PFSK-1 (cell line): Measurements from ENCODE around the gene R3HCC1L.

Experiments used
- FOXP2 ChIP-seq: optimal IDR thresholded peaks from 2 replicates; pipeline ENCODE3; 2011; ENCODE audit warnings: borderline replicate concordance, control low read depth, inconsistent platforms; ENCODE audit not compliant: insufficient read depth; ENCODE audit errors: extremely low read length, extremely low read depth
- POLR2AphosphoS5 ChIP-seq: IDR thresholded peaks from 2 replicates; pipeline ENCODE4 v1.6.1; 2012; ENCODE audit warnings: low read depth, mild to moderate bottlenecking, control low read depth, low read length, moderate library complexity
- SIN3A ChIP-seq: IDR thresholded peaks from 2 replicates; pipeline ENCODE4 v1.6.1; 2012; ENCODE audit warnings: mild to moderate bottlenecking, low read length, moderate library complexity, borderline replicate concordance; ENCODE audit not compliant: insufficient read depth
- TAF1 ChIP-seq: IDR thresholded peaks from 2 replicates; pipeline ENCODE4 v1.6.1; 2012; ENCODE audit warnings: low read length, control low read depth, borderline replicate concordance; ENCODE audit not compliant: insufficient read depth
- TF ChIP-seq, protein P1 (sequence below), 2 experiments: IDR thresholded peaks; 2 replicates each; pipeline versions ENCODE4 v1.6.1 to v1.8.0; 2011 to 2012; ENCODE audit warnings: low read depth in 2 of 2, low read length in 2 of 2, control low read depth in 1 of 2, inconsistent platforms in 1 of 2, mild to moderate bottlenecking in 1 of 2, moderate library complexity in 1 of 2; ENCODE audit not compliant: insufficient read depth in 1 of 2

The R3HCC1L gene

DNA sequence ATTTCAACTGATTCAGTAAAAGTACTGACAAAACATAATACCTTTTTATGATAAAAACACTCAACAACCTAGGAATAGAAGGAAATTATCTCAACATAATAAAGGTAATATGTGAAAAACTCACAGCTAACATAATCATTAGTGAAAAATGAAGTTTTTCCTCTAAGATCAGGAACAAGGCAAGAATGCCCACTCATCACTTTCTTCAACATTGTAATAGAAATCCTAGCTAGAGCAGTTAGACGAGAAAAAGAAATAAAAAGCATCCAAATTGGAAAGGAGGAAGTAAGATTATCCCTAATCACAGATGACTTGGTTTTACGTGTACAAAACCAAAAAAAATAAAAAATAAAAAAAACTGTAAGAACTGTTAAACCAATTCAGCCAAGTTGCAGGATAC, 58.6 kb downstream of the R3HCC1L start:
- TF ChIP-seq POLR2AphosphoS5 (no peak), FOXP2 (no peak), TAF1 (no peak), SIN3A (no peak)
- TF ChIP-seq, protein P1, sequence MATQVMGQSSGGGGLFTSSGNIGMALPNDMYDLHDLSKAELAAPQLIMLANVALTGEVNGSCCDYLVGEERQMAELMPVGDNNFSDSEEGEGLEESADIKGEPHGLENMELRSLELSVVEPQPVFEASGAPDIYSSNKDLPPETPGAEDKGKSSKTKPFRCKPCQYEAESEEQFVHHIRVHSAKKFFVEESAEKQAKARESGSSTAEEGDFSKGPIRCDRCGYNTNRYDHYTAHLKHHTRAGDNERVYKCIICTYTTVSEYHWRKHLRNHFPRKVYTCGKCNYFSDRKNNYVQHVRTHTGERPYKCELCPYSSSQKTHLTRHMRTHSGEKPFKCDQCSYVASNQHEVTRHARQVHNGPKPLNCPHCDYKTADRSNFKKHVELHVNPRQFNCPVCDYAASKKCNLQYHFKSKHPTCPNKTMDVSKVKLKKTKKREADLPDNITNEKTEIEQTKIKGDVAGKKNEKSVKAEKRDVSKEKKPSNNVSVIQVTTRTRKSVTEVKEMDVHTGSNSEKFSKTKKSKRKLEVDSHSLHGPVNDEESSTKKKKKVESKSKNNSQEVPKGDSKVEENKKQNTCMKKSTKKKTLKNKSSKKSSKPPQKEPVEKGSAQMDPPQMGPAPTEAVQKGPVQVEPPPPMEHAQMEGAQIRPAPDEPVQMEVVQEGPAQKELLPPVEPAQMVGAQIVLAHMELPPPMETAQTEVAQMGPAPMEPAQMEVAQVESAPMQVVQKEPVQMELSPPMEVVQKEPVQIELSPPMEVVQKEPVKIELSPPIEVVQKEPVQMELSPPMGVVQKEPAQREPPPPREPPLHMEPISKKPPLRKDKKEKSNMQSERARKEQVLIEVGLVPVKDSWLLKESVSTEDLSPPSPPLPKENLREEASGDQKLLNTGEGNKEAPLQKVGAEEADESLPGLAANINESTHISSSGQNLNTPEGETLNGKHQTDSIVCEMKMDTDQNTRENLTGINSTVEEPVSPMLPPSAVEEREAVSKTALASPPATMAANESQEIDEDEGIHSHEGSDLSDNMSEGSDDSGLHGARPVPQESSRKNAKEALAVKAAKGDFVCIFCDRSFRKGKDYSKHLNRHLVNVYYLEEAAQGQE (IDR thresholded peaks at IDR 0.05; ENCODE audit: insufficient read depth in 1 of 2, low read depth in 2 of 2, low read length in 2 of 2), result no peak

DNA sequence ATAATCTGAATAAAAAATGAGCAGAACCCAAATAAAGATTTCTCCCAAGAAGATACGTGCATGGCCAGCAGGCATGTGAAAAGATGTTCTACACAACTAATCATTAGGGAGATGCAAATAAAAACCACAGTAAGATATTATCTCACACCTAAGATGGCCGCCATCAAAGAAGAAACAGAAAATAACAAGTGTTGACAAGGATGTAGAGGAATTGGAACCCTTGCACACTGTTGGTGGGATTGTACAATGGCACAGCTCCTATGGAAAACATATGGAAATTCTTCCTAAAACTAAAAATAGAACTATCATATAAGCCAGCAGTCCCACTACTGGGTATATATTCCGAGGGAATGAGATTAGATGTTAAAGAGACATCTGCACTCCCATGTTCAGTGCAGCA, 60.2 kb downstream of the R3HCC1L start:
- TF ChIP-seq, protein P1 (IDR thresholded peaks at IDR 0.05; ENCODE audit: insufficient read depth in 1 of 2, low read depth in 2 of 2, low read length in 2 of 2), result no peak
- TF ChIP-seq TAF1 (no peak), POLR2AphosphoS5 (no peak), SIN3A (no peak), FOXP2 (no peak)

DNA sequence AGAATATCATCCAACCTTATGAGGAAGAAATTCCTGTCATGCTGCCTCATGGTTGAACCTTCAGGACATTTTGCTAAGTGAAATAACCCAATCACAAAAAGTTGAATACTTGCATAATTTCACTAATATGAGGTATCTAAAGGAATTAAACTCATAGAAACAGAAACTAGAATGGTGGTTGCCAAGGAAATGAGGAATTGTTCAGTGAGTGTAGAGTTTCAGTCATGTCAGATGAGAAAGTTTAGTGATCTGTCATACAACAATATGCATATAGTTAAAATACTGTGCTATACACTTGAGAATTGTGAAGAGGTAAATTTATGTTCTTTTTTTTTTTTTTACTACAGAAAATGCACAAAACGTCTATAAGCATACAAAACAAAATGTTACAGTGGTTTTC, 60.7 kb downstream of the R3HCC1L start:
- TF ChIP-seq, protein P1 (IDR thresholded peaks at IDR 0.05; ENCODE audit: insufficient read depth in 1 of 2, low read depth in 2 of 2, low read length in 2 of 2), result no peak
- TF ChIP-seq SIN3A, result no peak
- no peak for TF ChIP-seq TAF1

DNA sequence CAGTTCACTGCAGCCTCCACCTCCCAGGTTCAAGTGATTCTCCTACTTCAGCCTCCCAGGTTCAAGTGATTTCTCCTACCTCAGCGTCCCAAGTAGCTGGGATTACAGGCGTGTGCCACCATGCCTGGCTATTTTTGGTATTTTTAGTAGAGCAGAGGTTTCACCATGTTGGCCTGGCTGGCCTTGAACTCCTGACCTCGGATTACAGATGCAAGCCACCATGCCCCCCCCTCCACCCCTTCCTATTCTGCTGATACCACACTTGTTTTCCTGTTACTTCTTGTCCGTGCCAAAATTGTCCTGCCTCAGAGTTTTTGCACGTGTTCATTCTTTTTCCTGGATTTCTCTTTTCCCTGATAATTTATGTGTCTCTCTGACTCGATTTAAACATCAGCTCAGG, 62.5 kb downstream of the R3HCC1L start:
- no peak for TF ChIP-seq FOXP2
- TF ChIP-seq POLR2AphosphoS5, result no peak
- TF ChIP-seq, protein P1 (IDR thresholded peaks at IDR 0.05; ENCODE audit: insufficient read depth in 1 of 2, low read depth in 2 of 2, low read length in 2 of 2), result no peak
- no peak for TF ChIP-seq SIN3A
- TF ChIP-seq TAF1, result no peak

DNA sequence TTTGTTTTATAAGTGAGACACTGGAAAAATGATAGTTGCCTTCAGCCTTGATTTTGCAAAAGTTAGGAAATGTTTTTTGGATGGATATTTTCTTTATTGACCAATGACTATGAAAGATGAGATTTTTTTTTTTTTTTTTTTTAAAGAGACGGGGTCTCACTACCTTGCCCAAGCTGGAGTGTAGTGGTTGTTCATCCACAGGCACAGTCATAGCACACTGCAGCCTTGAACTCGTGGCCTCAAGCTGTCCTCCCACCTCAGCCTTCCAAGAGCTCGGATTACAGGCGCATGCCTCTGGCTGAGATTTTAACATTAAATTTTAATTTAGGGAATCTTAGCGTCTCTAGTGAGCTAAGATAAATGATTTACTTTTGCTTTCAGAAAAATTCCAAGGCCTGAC, 67.3 kb downstream of the R3HCC1L start:
- no peak for TF ChIP-seq SIN3A
- TF ChIP-seq, protein P1 (IDR thresholded peaks at IDR 0.05; ENCODE audit: insufficient read depth in 1 of 2, low read depth in 2 of 2, low read length in 2 of 2), result no peak
- no peak for TF ChIP-seq POLR2AphosphoS5
- TF ChIP-seq TAF1, result no peak
- no peak for TF ChIP-seq FOXP2
